ENCODE measurements around the gene MTIF3. TPM values are rescaled to one million over a fixed set of nuclear protein-coding genes. Genes with fewer than 3 reads are reported as not detected.

MTIF3 gene
- 80.1 TPM for polyA plus RNA-seq (2013)

- H3K27ac ChIP-seq (ENCODE audit: insufficient read depth in 1 of 2, low read depth in 1 of 2, low read length in 2 of 2, poor library complexity in 1 of 2, severe bottlenecking in 2 of 2) = peak within 1 kb of the TSS; percentile 86 to 92
- CTCF ChIA-PET = interaction anchor here (1.0 to 8.0 kb wide), 10 partner anchors 10 to 376 kb away, joined by 3 to 56 read pairs (median 4); partner anchors contain the start of gene GTF3A
- POLR2A ChIA-PET = interaction anchor here (1.3 to 3.4 kb wide), 2 partner anchors 15 to 25 kb away, joined by 3 to 29 read pairs; partner anchors contain the start of gene GTF3A
- no peaks in the 10 kb centered on the region for H3K27me3 ChIP-seq (replicated peaks in 2 of 5; ENCODE audit: control insufficient read depth in 4 of 5, insufficient read depth in 5 of 5, low read length in 4 of 5)
- DNase-seq = peak; percentile 96 to 99 (median 98)
- peaks cover 40 to 63% (median 53%) of the 10 kb centered on the region in 4 experiments for H3K4me1 ChIP-seq (ENCODE audit: control extremely low read depth in 1 of 4, control insufficient read depth in 4 of 4, insufficient read depth in 4 of 4, low read length in 3 of 4)
- no peaks in the 10 kb centered on the region for H3K9me3 ChIP-seq (ENCODE audit: control extremely low read depth in 1 of 5, control insufficient read depth in 4 of 5, insufficient read depth in 2 of 5, low read depth in 1 of 5, low read length in 4 of 5)
- WGBS (ENCODE audit: insufficient coverage) = under 1% methylated on average over 65 of the region's 81 CpGs
- no peaks in the 10 kb centered on the region for H3K36me3 ChIP-seq (ENCODE audit: control insufficient read depth in 4 of 4, insufficient read depth in 4 of 4, low read length in 3 of 4)
- H3K4me3 ChIP-seq (ENCODE audit: control insufficient read depth in 1 of 7, extremely low read depth in 1 of 7, insufficient read depth in 4 of 7, low read depth in 2 of 7, low read length in 6 of 7) = peak within 1 kb of the TSS; percentile 71 to 97 (median 89)
Measured at GRCh38 chr13:27449936-27450828, at the start of gene MTIF3. Gene MTIF3 (minus strand): TSS chr13:27450564. CDS start chr13:27440448, 10,116 bp downstream.

GRCh38 chr13:27497563-27498230 is 47.3 kb upstream of the MTIF3 start:
- Histone ChIP-seq H3K36me3 (ENCODE audit: control insufficient read depth in 4 of 4, insufficient read depth in 4 of 4, low read length in 3 of 4) (no peaks in the 10 kb centered on the region), H3K4me1 (ENCODE audit: control extremely low read depth in 1 of 4, control insufficient read depth in 4 of 4, insufficient read depth in 4 of 4, low read length in 3 of 4) (no peaks in the 10 kb centered on the region), H3K27me3 (replicated peaks in 2 of 5; ENCODE audit: control insufficient read depth in 4 of 5, insufficient read depth in 5 of 5, low read length in 4 of 5) (no peaks in the 10 kb centered on the region), H3K9me3 (ENCODE audit: control extremely low read depth in 1 of 5, control insufficient read depth in 4 of 5, insufficient read depth in 2 of 5, low read depth in 1 of 5, low read length in 4 of 5) (no peaks in the 10 kb centered on the region), H3K27ac (ENCODE audit: insufficient read depth in 1 of 2, low read depth in 1 of 2, low read length in 2 of 2, poor library complexity in 1 of 2, severe bottlenecking in 2 of 2) (no peak overlapping the region), H3K4me3 (ENCODE audit: control insufficient read depth in 1 of 7, extremely low read depth in 1 of 7, insufficient read depth in 4 of 7, low read depth in 2 of 7, low read length in 6 of 7) (no peak overlapping the region)
- WGBS (ENCODE audit: insufficient coverage) = 96% methylated on average over 7 of the region's 11 CpGs
- ChIA-PET POLR2A (interaction anchor here (0.6 to 1.2 kb wide), 2 partner anchors 10 to 97 kb away, joined by 3 read pairs; no protein-coding TSS in a partner anchor), CTCF (interaction anchor here (1.1 to 1.4 kb wide), 3 partner anchors 11 to 72 kb away, joined by 3 read pairs; no protein-coding TSS in a partner anchor)
- DNase-seq = no peak

GRCh38 chr13:27496536-27497273 is 46.3 kb upstream of the MTIF3 start:
- Histone ChIP-seq H3K36me3 (ENCODE audit: control insufficient read depth in 4 of 4, insufficient read depth in 4 of 4, low read length in 3 of 4) (no peaks in the 10 kb centered on the region), H3K4me1 (ENCODE audit: control extremely low read depth in 1 of 4, control insufficient read depth in 4 of 4, insufficient read depth in 4 of 4, low read length in 3 of 4) (no peaks in the 10 kb centered on the region), H3K27me3 (replicated peaks in 2 of 5; ENCODE audit: control insufficient read depth in 4 of 5, insufficient read depth in 5 of 5, low read length in 4 of 5) (no peaks in the 10 kb centered on the region), H3K27ac (ENCODE audit: insufficient read depth in 1 of 2, low read depth in 1 of 2, low read length in 2 of 2, poor library complexity in 1 of 2, severe bottlenecking in 2 of 2) (no peak overlapping the region), H3K4me3 (ENCODE audit: control insufficient read depth in 1 of 7, extremely low read depth in 1 of 7, insufficient read depth in 4 of 7, low read depth in 2 of 7, low read length in 6 of 7) (no peak overlapping the region), H3K9me3 (ENCODE audit: control extremely low read depth in 1 of 5, control insufficient read depth in 4 of 5, insufficient read depth in 2 of 5, low read depth in 1 of 5, low read length in 4 of 5) (no peaks in the 10 kb centered on the region)
- CTCF ChIA-PET = interaction anchor here (1.1 to 1.4 kb wide), 3 partner anchors 10 to 71 kb away, joined by 3 read pairs; no protein-coding TSS in a partner anchor
- no peak for DNase-seq
- POLR2A ChIA-PET = interaction anchor here (1.2 kb wide), 1 partner anchor 11 kb away, joined by 3 read pairs; no protein-coding TSS in a partner anchor
- 96% methylated on average over 7 of the region's 10 CpGs for WGBS (ENCODE audit: insufficient coverage)

DNA sequence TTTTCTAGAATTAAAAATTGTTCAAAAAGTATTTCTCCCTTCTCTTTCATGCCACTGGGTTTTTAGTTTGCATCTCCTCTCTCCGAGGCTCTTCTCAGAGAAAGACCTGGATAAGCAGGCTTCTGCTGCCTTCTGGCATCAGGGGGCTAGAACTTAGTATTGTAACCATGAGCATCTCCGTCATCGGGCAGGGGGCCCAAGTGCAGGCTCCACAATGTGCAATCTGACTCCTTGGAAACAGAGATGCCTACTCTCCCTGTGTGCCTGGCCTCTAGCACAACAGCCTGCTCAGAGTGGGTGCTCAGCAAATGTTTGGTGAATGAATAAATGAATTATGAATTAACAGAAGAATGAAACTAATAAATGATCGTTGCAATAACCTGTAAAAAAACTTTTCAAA is 45.6 kb upstream of the MTIF3 start:
- Histone ChIP-seq H3K36me3 (ENCODE audit: control insufficient read depth in 4 of 4, insufficient read depth in 4 of 4, low read length in 3 of 4) (no peaks in the 10 kb centered on the region), H3K27me3 (replicated peaks in 2 of 5; ENCODE audit: control insufficient read depth in 4 of 5, insufficient read depth in 5 of 5, low read length in 4 of 5) (no peaks in the 10 kb centered on the region), H3K4me1 (ENCODE audit: control extremely low read depth in 1 of 4, control insufficient read depth in 4 of 4, insufficient read depth in 4 of 4, low read length in 3 of 4) (no peaks in the 10 kb centered on the region), H3K27ac (ENCODE audit: insufficient read depth in 1 of 2, low read depth in 1 of 2, low read length in 2 of 2, poor library complexity in 1 of 2, severe bottlenecking in 2 of 2) (no peak overlapping the region), H3K4me3 (ENCODE audit: control insufficient read depth in 1 of 7, extremely low read depth in 1 of 7, insufficient read depth in 4 of 7, low read depth in 2 of 7, low read length in 6 of 7) (no peak overlapping the region), H3K9me3 (ENCODE audit: control extremely low read depth in 1 of 5, control insufficient read depth in 4 of 5, insufficient read depth in 2 of 5, low read depth in 1 of 5, low read length in 4 of 5) (no peaks in the 10 kb centered on the region)
- 97% methylated on average over 4 of the region's 4 CpGs for WGBS (ENCODE audit: insufficient coverage)
- DNase-seq = no peak
- ChIA-PET POLR2A (no interaction called here), CTCF (interaction anchor here (1.2 to 1.6 kb wide), 2 partner anchors 14 to 51 kb away, joined by 3 read pairs; no protein-coding TSS in a partner anchor)

DNA sequence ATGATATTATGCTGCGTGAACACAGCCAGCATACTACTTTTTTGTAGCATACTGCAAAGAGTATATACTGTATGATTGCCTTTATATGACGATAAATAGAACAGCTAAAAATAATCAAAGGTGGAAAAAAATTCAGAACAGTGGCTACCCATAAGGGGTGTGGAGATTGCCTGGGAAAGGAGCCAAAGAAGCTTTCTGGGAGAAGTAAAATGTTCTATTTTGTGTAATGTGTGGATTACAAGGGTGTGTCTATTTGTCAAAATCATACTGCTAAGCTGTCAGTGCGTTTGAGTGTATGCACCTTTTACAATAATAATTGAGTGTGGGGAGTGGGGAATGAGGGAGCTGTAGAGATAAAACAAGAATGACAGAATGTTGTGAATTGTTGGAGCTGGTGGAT is 45.2 kb upstream of the MTIF3 start:
- H3K36me3 ChIP-seq (ENCODE audit: control insufficient read depth in 4 of 4, insufficient read depth in 4 of 4, low read length in 3 of 4) = no peaks in the 10 kb centered on the region
- WGBS (ENCODE audit: insufficient coverage) = 100% methylated on average over 2 of the region's 3 CpGs

GRCh38 chr13:27493981-27494380 is 43.6 kb upstream of the MTIF3 start:
- POLR2A ChIA-PET = no interaction called here
- WGBS (ENCODE audit: insufficient coverage) = no CpG with 5 or more reads among the region's 2 CpGs
- CTCF ChIA-PET = interaction anchor here (1.3 to 1.4 kb wide), 2 partner anchors 11 to 72 kb away, joined by 3 read pairs; no protein-coding TSS in a partner anchor

More for the DNA sequence above, 45.2 kb upstream of the MTIF3 start:
- CTCF ChIA-PET = interaction anchor here (1.2 to 1.6 kb wide), 2 partner anchors 13 to 51 kb away, joined by 3 read pairs; no protein-coding TSS in a partner anchor
- no peak overlapping the region for H3K4me3 ChIP-seq (ENCODE audit: control insufficient read depth in 1 of 7, extremely low read depth in 1 of 7, insufficient read depth in 4 of 7, low read depth in 2 of 7, low read length in 6 of 7)
- no peaks in the 10 kb centered on the region for H3K27me3 ChIP-seq (replicated peaks in 2 of 5; ENCODE audit: control insufficient read depth in 4 of 5, insufficient read depth in 5 of 5, low read length in 4 of 5)
- POLR2A ChIA-PET = no interaction called here
- no peaks in the 10 kb centered on the region for H3K9me3 ChIP-seq (ENCODE audit: control extremely low read depth in 1 of 5, control insufficient read depth in 4 of 5, insufficient read depth in 2 of 5, low read depth in 1 of 5, low read length in 4 of 5)
- DNase-seq = no peak
- no peak overlapping the region for H3K27ac ChIP-seq (ENCODE audit: insufficient read depth in 1 of 2, low read depth in 1 of 2, low read length in 2 of 2, poor library complexity in 1 of 2, severe bottlenecking in 2 of 2)
- H3K4me1 ChIP-seq (ENCODE audit: control extremely low read depth in 1 of 4, control insufficient read depth in 4 of 4, insufficient read depth in 4 of 4, low read length in 3 of 4) = no peaks in the 10 kb centered on the region

More at GRCh38 chr13:27493981-27494380, 43.6 kb upstream of the MTIF3 start:
- H3K9me3 ChIP-seq (ENCODE audit: control extremely low read depth in 1 of 5, control insufficient read depth in 4 of 5, insufficient read depth in 2 of 5, low read depth in 1 of 5, low read length in 4 of 5) = no peaks in the 10 kb centered on the region
- DNase-seq = no peak
- no peaks in the 10 kb centered on the region for H3K36me3 ChIP-seq (ENCODE audit: control insufficient read depth in 4 of 4, insufficient read depth in 4 of 4, low read length in 3 of 4)
- no peaks in the 10 kb centered on the region for H3K27me3 ChIP-seq (replicated peaks in 2 of 5; ENCODE audit: control insufficient read depth in 4 of 5, insufficient read depth in 5 of 5, low read length in 4 of 5)
- H3K4me3 ChIP-seq (ENCODE audit: control insufficient read depth in 1 of 7, extremely low read depth in 1 of 7, insufficient read depth in 4 of 7, low read depth in 2 of 7, low read length in 6 of 7) = no peak overlapping the region
- no peak overlapping the region for H3K27ac ChIP-seq (ENCODE audit: insufficient read depth in 1 of 2, low read depth in 1 of 2, low read length in 2 of 2, poor library complexity in 1 of 2, severe bottlenecking in 2 of 2)
- H3K4me1 ChIP-seq (ENCODE audit: control extremely low read depth in 1 of 4, control insufficient read depth in 4 of 4, insufficient read depth in 4 of 4, low read length in 3 of 4) = no peaks in the 10 kb centered on the region

Measured in common myeloid progenitor, CD34-positive (primary cell).